Glutamatergic neuron (in vitro differentiated cells): ENCODE results near the gene MID2. TPM values are rescaled to one million over a fixed set of nuclear protein-coding genes. Genes with fewer than 3 reads are reported as not detected.
A peak's percentile ranks its signal among the peaks of the same experiment; 100 is the strongest.

Experiments
- DNase-seq: peaks from one replicate; pipeline ENCODE4 v3.0.0; 2022
- H3K27ac Mint-ChIP-seq: one replicate; pipeline ENCODE4 v1.8.0; 2020; ENCODE audit warnings: mild to moderate bottlenecking, mixed read lengths, inconsistent platforms; ENCODE audit not compliant: unreplicated experiment
- H3K27me3 Mint-ChIP-seq: one replicate; pipeline ENCODE4 v1.8.0; 2020; ENCODE audit warnings: mild to moderate bottlenecking, moderate library complexity, mixed read lengths, inconsistent platforms; ENCODE audit not compliant: unreplicated experiment
- H3K36me3 Mint-ChIP-seq: one replicate; pipeline ENCODE4 v1.8.0; 2020; ENCODE audit warnings: mild to moderate bottlenecking, mixed read lengths, inconsistent platforms; ENCODE audit not compliant: unreplicated experiment
- H3K4me1 Mint-ChIP-seq: one replicate; pipeline ENCODE4 v1.8.0; 2020; ENCODE audit warnings: mild to moderate bottlenecking, low read depth, mixed read lengths, inconsistent platforms; ENCODE audit not compliant: unreplicated experiment
- H3K4me3 Mint-ChIP-seq: one replicate; pipeline ENCODE4 v1.8.0; 2020; ENCODE audit warnings: mild to moderate bottlenecking, mixed read lengths, inconsistent platforms; ENCODE audit not compliant: unreplicated experiment
- H3K9me3 Mint-ChIP-seq: one replicate; pipeline ENCODE4 v1.8.0; 2020; ENCODE audit warnings: mild to moderate bottlenecking, moderate library complexity, mixed read lengths, inconsistent platforms; ENCODE audit not compliant: unreplicated experiment
- total RNA-seq: library from RNA; stranded (reverse); fragmentation: NEBNext Ultra II Directional; extraction: Animal tissue kit (Norgen Biotek cat#: 25700); gene quantifications from one replicate; pipeline ENCODE4 v1.2.1, GENCODE V29; 2021; ENCODE audit not compliant: unreplicated experiment
- TF ChIP-seq, protein P1 (sequence below): fragments of 200-600 bp; sonication (generic); IDR thresholded peaks from one replicate; pipeline ENCODE4 v1.5.0; 2021; ENCODE audit not compliant: partially characterized antibody, unreplicated experiment

MID2 gene
- total RNA-seq, 1 donor from 2014 or later, result 5.5 TPM

GRCh38 chrX:107823042-107823441 lies 2.6 kb upstream of the MID2 start:
- Mint-ChIP-seq H3K36me3 (no peaks in the 10 kb centered on the region), H3K9me3 (peaks cover 2% of the 10 kb centered on the region), H3K4me3 (no peak overlapping the region), H3K27me3 (peaks cover 2% of the 10 kb centered on the region), H3K27ac (no peak overlapping the region), H3K4me1 (peaks cover 6% of the 10 kb centered on the region)
- DNase-seq, result no peak
- TF ChIP-seq, protein P1, sequence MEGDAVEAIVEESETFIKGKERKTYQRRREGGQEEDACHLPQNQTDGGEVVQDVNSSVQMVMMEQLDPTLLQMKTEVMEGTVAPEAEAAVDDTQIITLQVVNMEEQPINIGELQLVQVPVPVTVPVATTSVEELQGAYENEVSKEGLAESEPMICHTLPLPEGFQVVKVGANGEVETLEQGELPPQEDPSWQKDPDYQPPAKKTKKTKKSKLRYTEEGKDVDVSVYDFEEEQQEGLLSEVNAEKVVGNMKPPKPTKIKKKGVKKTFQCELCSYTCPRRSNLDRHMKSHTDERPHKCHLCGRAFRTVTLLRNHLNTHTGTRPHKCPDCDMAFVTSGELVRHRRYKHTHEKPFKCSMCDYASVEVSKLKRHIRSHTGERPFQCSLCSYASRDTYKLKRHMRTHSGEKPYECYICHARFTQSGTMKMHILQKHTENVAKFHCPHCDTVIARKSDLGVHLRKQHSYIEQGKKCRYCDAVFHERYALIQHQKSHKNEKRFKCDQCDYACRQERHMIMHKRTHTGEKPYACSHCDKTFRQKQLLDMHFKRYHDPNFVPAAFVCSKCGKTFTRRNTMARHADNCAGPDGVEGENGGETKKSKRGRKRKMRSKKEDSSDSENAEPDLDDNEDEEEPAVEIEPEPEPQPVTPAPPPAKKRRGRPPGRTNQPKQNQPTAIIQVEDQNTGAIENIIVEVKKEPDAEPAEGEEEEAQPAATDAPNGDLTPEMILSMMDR, result no peak

DNA sequence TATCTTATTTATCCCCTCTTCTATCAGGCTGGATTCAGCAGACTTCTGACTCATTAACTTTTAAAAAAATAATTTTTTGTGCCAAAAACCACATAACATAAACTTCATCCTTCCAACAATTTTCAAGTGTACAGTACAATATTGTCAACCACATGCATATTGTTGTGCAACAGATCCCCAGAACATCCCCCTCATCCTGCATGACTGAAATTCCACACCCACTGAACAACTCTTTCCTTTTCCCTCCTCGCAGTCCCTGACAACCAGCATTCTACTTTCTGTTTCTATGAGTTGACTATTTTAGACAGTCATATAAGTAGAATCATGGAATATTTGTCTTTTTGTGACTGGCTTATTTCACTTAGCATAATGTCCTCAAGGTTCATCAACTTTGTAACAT lies 2.2 kb upstream of the MID2 start:
- H3K36me3 Mint-ChIP-seq, result no peaks in the 10 kb centered on the region
- no peak overlapping the region for H3K27ac Mint-ChIP-seq

GRCh38 chrX:107826238-107827029 lies 768 bp downstream of the MID2 start:
- peaks cover 2% of the 10 kb centered on the region for H3K27me3 Mint-ChIP-seq
- DNase-seq, result peak; percentile 51
- TF ChIP-seq, protein P1, result no peak
- peaks cover 2% of the 10 kb centered on the region for H3K9me3 Mint-ChIP-seq
- peaks cover 6% of the 10 kb centered on the region for H3K4me1 Mint-ChIP-seq
- H3K36me3 Mint-ChIP-seq, result no peaks in the 10 kb centered on the region
- H3K4me3 Mint-ChIP-seq, result peak overlapping the region; percentile 86
- peak overlapping the region; percentile 66 for H3K27ac Mint-ChIP-seq

More for the DNA sequence above, 2.2 kb upstream of the MID2 start:
- Mint-ChIP-seq H3K4me1 (peaks cover 6% of the 10 kb centered on the region), H3K9me3 (peaks cover 2% of the 10 kb centered on the region), H3K27me3 (peaks cover 2% of the 10 kb centered on the region), H3K4me3 (no peak overlapping the region)
- no peak for DNase-seq
- TF ChIP-seq, protein P1, result no peak

DNA sequence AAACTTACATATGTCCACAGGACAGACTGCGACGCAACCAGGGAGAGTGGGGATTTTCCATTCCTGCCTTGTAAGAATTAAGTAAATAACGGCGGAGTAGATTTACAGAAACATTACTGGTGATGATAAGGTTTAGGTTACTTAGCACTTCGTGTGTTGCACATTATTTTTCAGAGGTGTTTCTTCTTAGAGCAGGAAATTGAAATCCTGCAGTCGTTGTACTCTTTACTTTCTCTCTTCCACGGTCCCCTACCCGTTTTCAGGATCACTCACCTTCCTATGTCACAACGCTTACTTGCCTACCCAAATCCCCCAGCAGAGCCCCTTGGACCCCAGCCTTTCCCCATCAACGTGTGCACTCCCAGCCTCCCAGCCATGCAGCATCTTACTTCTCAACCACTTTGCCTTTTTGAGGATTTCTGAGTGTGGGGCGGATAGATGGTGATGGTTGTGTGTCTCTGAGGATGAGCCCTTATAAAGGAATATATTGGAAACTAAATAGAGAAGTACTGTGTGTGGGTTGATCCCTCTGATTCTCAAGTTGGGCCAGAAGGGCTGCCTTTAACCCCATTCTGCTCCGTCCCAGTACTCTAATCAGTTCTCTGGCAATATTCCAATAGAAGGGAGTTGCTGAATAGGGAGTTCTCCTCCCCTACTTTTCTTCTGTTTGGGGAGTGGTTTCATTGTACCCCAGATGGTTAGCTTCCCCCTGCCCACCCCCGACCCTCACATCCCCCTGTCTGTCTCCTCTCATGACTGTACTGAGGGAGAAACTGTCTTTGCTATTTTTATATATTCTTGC lies 1.6 kb downstream of the MID2 start:
- Mint-ChIP-seq H3K36me3 (no peaks in the 10 kb centered on the region), H3K27me3 (peaks cover 2% of the 10 kb centered on the region), H3K9me3 (peaks cover 2% of the 10 kb centered on the region), H3K4me1 (peaks cover 6% of the 10 kb centered on the region), H3K4me3 (peak overlapping the region; percentile 86), H3K27ac (peak overlapping the region; percentile 66)
- TF ChIP-seq, protein P1, result no peak
- no peak for DNase-seq
